ENCODE measurements around the gene KMT2D. TPM values are rescaled to one million over a fixed set of nuclear protein-coding genes. Genes with fewer than 3 reads are reported as not detected.
A peak's percentile ranks its signal among the peaks of the same experiment; 100 is the strongest.

The KMT2D gene
- polyA plus RNA-seq, 1 of the 3 experiments (the other 2 are of a cell fraction) = 30.5 TPM

- ChIA-PET POLR2A (no interaction called here), CTCF (interaction anchor here (0.8 to 8.1 kb wide), 8 partner anchors 10 to 119 kb away, joined by 3 to 49 read pairs (median 5); no protein-coding TSS in a partner anchor)
- no peaks in the 10 kb centered on the region for H3K9me2 ChIP-seq
- 89% methylated on average over 10 of the region's 10 CpGs for WGBS (ENCODE audit: low lambda C conversion rate)
- H3K4me3 ChIP-seq (ENCODE audit: low read depth in 2 of 2, low read length in 1 of 2) = no peak overlapping the region
- H3K27me3 ChIP-seq (ENCODE audit: insufficient read depth) = no peaks in the 10 kb centered on the region
- TF ChIP-seq MAX (IDR thresholded peaks at IDR 0.05; ENCODE audit: low read depth) (no peak), NRF1 (IDR thresholded peaks at IDR 0.05; ENCODE audit: low read depth, low read length) (no peak), SIN3A (IDR thresholded peaks at IDR 0.05; ENCODE audit: borderline replicate concordance, low read depth, low read length) (no peak), ZBTB33 (IDR thresholded peaks at IDR 0.05; ENCODE audit: borderline replicate concordance, low read depth) (no peak), RCOR1 (IDR thresholded peaks at IDR 0.05; ENCODE audit: low read length) (no peak)
- peaks cover 13% of the 10 kb centered on the region for H3F3A ChIP-seq (replicated peaks; ENCODE audit: insufficient read depth)
- peak; percentile 12 for DNase-seq
- H4K20me1 ChIP-seq (ENCODE audit: insufficient read depth) = peaks cover 77% of the 10 kb centered on the region
- no peak overlapping the region for H2AFZ ChIP-seq (ENCODE audit: low read depth)
- H3K79me2 ChIP-seq (ENCODE audit: insufficient read depth) = peaks cover 66% of the 10 kb centered on the region
- H3K36me3 ChIP-seq (replicated peaks in 1 of 2; ENCODE audit: control insufficient read depth in 1 of 2, insufficient read depth in 2 of 2, low read length in 1 of 2) = peaks cover 22 to 55% of the 10 kb centered on the region in 2 experiments
- H3K4me2 ChIP-seq = no peak overlapping the region
- peaks cover 24 to 35% of the 10 kb centered on the region in 2 experiments for H3K4me1 ChIP-seq (ENCODE audit: control insufficient read depth in 1 of 2, insufficient read depth in 2 of 2, low read depth in 1 of 2, low read length in 1 of 2)
- H3K9me3 ChIP-seq = no peaks in the 10 kb centered on the region
- H3K27ac ChIP-seq (ENCODE audit: low read depth in 2 of 2, low read length in 1 of 2) = no peak overlapping the region
- no peak overlapping the region for H3K9ac ChIP-seq
Observed at GRCh38 chr12:49054524-49054923, 6.1 kb downstream of the KMT2D start.

- no peaks in the 10 kb centered on the region for H3K9me3 ChIP-seq
- H3F3A ChIP-seq (replicated peaks; ENCODE audit: insufficient read depth) = peaks cover 13% of the 10 kb centered on the region
- H2AFZ ChIP-seq (ENCODE audit: low read depth) = no peak overlapping the region
- DNase-seq = no peak
- no peak overlapping the region for H3K4me2 ChIP-seq
- H3K4me3 ChIP-seq (ENCODE audit: low read depth in 2 of 2, low read length in 1 of 2) = no peak overlapping the region
- ChIA-PET POLR2A (no interaction called here), CTCF (interaction anchor here (1.0 to 8.1 kb wide), 4 partner anchors 9 to 66 kb away, joined by 3 to 49 read pairs (median 4); no protein-coding TSS in a partner anchor)
- H3K36me3 ChIP-seq (replicated peaks in 1 of 2; ENCODE audit: control insufficient read depth in 1 of 2, insufficient read depth in 2 of 2, low read length in 1 of 2) = peaks cover 25 to 59% of the 10 kb centered on the region in 2 experiments
- no peak overlapping the region for H3K9ac ChIP-seq
- no peaks in the 10 kb centered on the region for H3K27me3 ChIP-seq (ENCODE audit: insufficient read depth)
- peaks cover 24 to 35% of the 10 kb centered on the region in 2 experiments for H3K4me1 ChIP-seq (ENCODE audit: control insufficient read depth in 1 of 2, insufficient read depth in 2 of 2, low read depth in 1 of 2, low read length in 1 of 2)
- WGBS (ENCODE audit: low lambda C conversion rate) = 93% methylated on average over 4 of the region's 5 CpGs
- no peak for TF ChIP-seq IRF3 (IDR thresholded peaks at IDR 0.05; ENCODE audit: low read depth, low read length)
- no peak for TF ChIP-seq SMC3 (IDR thresholded peaks at IDR 0.05; ENCODE audit: low read depth, low read length)
- TF ChIP-seq GATA2 (CRISPR knock-in tag; IDR thresholded peaks at IDR 0.05) = no peak
- TF ChIP-seq ZBTB33 (IDR thresholded peaks at IDR 0.05; ENCODE audit: borderline replicate concordance, low read depth) = no peak
- no peak for TF ChIP-seq FOSL2 (IDR thresholded peaks at IDR 0.05; ENCODE audit: borderline replicate concordance, low read depth)
- no peak for TF ChIP-seq FOXJ3 (CRISPR knock-in tag; IDR thresholded peaks at IDR 0.05)
- no peak overlapping the region for H3K27ac ChIP-seq (ENCODE audit: low read depth in 2 of 2, low read length in 1 of 2)
- H3K9me2 ChIP-seq = no peaks in the 10 kb centered on the region
- H4K20me1 ChIP-seq (ENCODE audit: insufficient read depth) = peaks cover 80% of the 10 kb centered on the region
- H3K79me2 ChIP-seq (ENCODE audit: insufficient read depth) = peaks cover 65% of the 10 kb centered on the region
Observed at GRCh38 chr12:49054096-49054495, 6.5 kb downstream of the KMT2D start.

All from SK-N-SH (cell line).